ENCODE data around the gene SKI.

SKI gene

GRCh38 chr1:2335721-2336455 is 107.8 kb downstream of the SKI start:
- no peak for DNase-seq
- no peak for TF ChIP-seq CTCF (IDR thresholded peaks at IDR 0.05; ENCODE audit: low read depth, low read length, missing control alignments)
- Histone ChIP-seq H3K36me3 (replicated peaks) (no peaks in the 10 kb centered on the region), H3K4me3 (ENCODE audit: low read depth, low read length) (no peak overlapping the region), H3K27ac (no peak overlapping the region), H3K27me3 (replicated peaks) (no peaks in the 10 kb centered on the region)
- in situ Hi-C loops (cut with HindIII; ENCODE audit: low pct_ligation_motif_present, low sequenced_read_pairs), result no loop called here

DNA sequence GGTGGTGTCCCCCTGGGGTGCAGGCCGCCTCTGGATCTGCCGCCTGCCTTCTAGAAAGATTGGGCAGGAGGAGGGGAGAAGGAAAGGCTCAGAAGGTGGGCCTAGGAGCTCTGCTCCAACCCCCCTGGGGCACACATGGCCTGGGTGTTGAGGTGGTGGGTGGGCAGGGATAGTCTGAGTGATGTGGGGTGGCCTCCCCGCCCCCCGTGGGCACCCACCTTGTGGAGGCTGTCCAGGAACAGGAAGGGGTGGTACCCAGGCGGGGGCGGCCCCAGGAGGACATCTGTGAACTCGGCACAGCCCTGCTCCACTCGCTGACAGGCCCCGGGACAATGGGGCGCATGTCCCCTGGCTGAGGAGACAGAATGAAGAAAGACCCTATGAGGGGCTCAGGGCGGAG is 108.4 kb downstream of the SKI start:
- Histone ChIP-seq H3K27me3 (replicated peaks) (no peaks in the 10 kb centered on the region), H3K27ac (no peak overlapping the region), H3K36me3 (replicated peaks) (no peaks in the 10 kb centered on the region), H3K4me3 (ENCODE audit: low read depth, low read length) (no peak overlapping the region)
- TF ChIP-seq CTCF (IDR thresholded peaks at IDR 0.05; ENCODE audit: low read depth, low read length, missing control alignments), result no peak
- DNase-seq, result no peak
- in situ Hi-C loops (cut with HindIII; ENCODE audit: low pct_ligation_motif_present, low sequenced_read_pairs), result no loop called here

DNA sequence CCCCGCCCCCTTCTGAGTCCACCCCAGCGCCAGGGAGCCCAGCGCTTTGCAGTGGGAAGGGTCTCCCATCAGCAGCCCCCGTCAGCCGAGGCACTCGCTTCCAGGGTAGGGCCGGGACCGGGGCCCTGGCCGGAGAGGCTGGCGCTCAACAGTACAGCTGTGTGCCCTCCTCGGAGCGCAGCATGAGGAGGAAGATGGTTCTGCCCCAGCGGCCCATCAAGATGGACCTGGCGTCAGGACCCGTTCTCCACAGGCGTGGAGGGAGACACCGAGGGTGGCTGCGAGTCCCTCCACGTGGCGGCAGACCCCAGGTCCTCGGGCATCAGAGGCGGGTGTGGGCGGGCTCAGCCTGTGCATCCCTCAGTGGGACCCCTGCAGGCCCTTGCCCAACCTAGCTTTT is 109.0 kb downstream of the SKI start:
- Histone ChIP-seq H3K36me3 (replicated peaks) (no peaks in the 10 kb centered on the region), H3K4me3 (ENCODE audit: low read depth, low read length) (no peak overlapping the region), H3K27me3 (replicated peaks) (no peaks in the 10 kb centered on the region), H3K27ac (no peak overlapping the region)
- no peak for DNase-seq
- no peak for TF ChIP-seq CTCF (IDR thresholded peaks at IDR 0.05; ENCODE audit: low read depth, low read length, missing control alignments)
- in situ Hi-C loops (cut with HindIII; ENCODE audit: low pct_ligation_motif_present, low sequenced_read_pairs), result no loop called here

- H3K27ac ChIP-seq, result no peak overlapping the region
- H3K36me3 ChIP-seq (replicated peaks), result no peaks in the 10 kb centered on the region
- H3K27me3 ChIP-seq (replicated peaks), result no peaks in the 10 kb centered on the region
- DNase-seq, result no peak
- H3K4me3 ChIP-seq (ENCODE audit: low read depth, low read length), result no peak overlapping the region
- in situ Hi-C loops (cut with HindIII; ENCODE audit: low pct_ligation_motif_present, low sequenced_read_pairs), result no loop called here
- TF ChIP-seq CTCF (IDR thresholded peaks at IDR 0.05; ENCODE audit: low read depth, low read length, missing control alignments), result no peak
Measured at GRCh38 chr1:2337501-2337900, 109.4 kb downstream of the SKI start.

- in situ Hi-C loops (cut with HindIII; ENCODE audit: low pct_ligation_motif_present, low sequenced_read_pairs), result no loop called here
- H3K27me3 ChIP-seq (replicated peaks), result no peaks in the 10 kb centered on the region
- no peak overlapping the region for H3K27ac ChIP-seq
- DNase-seq, result no peak
- no peaks in the 10 kb centered on the region for H3K36me3 ChIP-seq (replicated peaks)
- no peak for TF ChIP-seq CTCF (IDR thresholded peaks at IDR 0.05; ENCODE audit: low read depth, low read length, missing control alignments)
- H3K4me3 ChIP-seq (ENCODE audit: low read depth, low read length), result no peak overlapping the region
Measured at GRCh38 chr1:2339206-2340085, 111.3 kb downstream of the SKI start.
